ENCODE data around the gene MYO10.

- TF ChIP-seq, protein P1, sequence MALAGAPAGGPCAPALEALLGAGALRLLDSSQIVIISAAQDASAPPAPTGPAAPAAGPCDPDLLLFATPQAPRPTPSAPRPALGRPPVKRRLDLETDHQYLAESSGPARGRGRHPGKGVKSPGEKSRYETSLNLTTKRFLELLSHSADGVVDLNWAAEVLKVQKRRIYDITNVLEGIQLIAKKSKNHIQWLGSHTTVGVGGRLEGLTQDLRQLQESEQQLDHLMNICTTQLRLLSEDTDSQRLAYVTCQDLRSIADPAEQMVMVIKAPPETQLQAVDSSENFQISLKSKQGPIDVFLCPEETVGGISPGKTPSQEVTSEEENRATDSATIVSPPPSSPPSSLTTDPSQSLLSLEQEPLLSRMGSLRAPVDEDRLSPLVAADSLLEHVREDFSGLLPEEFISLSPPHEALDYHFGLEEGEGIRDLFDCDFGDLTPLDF (CRISPR knock-in tag; IDR thresholded peaks at IDR 0.05) = no peak
- TF ChIP-seq ZNF232 (CRISPR knock-in tag; IDR thresholded peaks at IDR 0.05) = no peak
- TF ChIP-seq NFYB (CRISPR knock-in tag; conservative IDR thresholded peaks at IDR 0.05; ENCODE audit: low read depth) = no peak
- TF ChIP-seq USF2 (CRISPR knock-in tag; IDR thresholded peaks at IDR 0.05) = no peak
- TF ChIP-seq, protein P2, sequence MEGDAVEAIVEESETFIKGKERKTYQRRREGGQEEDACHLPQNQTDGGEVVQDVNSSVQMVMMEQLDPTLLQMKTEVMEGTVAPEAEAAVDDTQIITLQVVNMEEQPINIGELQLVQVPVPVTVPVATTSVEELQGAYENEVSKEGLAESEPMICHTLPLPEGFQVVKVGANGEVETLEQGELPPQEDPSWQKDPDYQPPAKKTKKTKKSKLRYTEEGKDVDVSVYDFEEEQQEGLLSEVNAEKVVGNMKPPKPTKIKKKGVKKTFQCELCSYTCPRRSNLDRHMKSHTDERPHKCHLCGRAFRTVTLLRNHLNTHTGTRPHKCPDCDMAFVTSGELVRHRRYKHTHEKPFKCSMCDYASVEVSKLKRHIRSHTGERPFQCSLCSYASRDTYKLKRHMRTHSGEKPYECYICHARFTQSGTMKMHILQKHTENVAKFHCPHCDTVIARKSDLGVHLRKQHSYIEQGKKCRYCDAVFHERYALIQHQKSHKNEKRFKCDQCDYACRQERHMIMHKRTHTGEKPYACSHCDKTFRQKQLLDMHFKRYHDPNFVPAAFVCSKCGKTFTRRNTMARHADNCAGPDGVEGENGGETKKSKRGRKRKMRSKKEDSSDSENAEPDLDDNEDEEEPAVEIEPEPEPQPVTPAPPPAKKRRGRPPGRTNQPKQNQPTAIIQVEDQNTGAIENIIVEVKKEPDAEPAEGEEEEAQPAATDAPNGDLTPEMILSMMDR (IDR thresholded peaks at IDR 0.05) = no peak
- no peak for TF ChIP-seq ESRRA (CRISPR knock-in tag; IDR thresholded peaks at IDR 0.05; ENCODE audit: borderline replicate concordance)
- no peak for TF ChIP-seq GRHL2 (CRISPR knock-in tag; IDR thresholded peaks at IDR 0.05; ENCODE audit: insufficient replicate concordance, severe bottlenecking)
Measured at GRCh38 chr5:16744164-16744880, 191.8 kb downstream of the MYO10 start.
